Adrenal gland (tissue), 19 donors: ENCODE results near the gene RPS2. TPM values are rescaled to one million over a fixed set of nuclear protein-coding genes. Genes with fewer than 3 reads are reported as not detected.
A peak's percentile ranks its signal among the peaks of the same experiment; 100 is the strongest.
"Not testable (repeated sequence)": the region's sequence is repeated elsewhere in the genome, so short reads cannot be mapped to it uniquely, and the experiment has no call there.

Source experiments
- DNase-seq, 7 donors: peaks; one replicate each; pipeline ENCODE4 v3.0.0-alpha.2; 2019 to 2020
- H3K27ac ChIP-seq, 5 donors: fragments of 200-600 bp; sonication (generic) in 4 of 5; 1 replicate in 3 of 5; 2 replicates in 2 of 5; pipeline versions ENCODE4 v1.5.1 to v1.8.0; 2016 to 2020; ENCODE audit warnings: mild to moderate bottlenecking in 1 of 5
- H3K27me3 ChIP-seq: fragments of 200-600 bp; 2 replicates; pipeline ENCODE4 v1.8.0; 2021
- H3K36me3 ChIP-seq, 2 donors: fragments of 200-600 bp; replicated peaks in 1 of 2; 1 replicate in 1 of 2; 2 replicates in 1 of 2; pipeline versions ENCODE4 v1.5.1 to v1.8.0; 2018 to 2022
- H3K4me1 ChIP-seq, 2 donors: fragments of 200-600 bp; replicated peaks in 1 of 2; 1 replicate in 1 of 2; 2 replicates in 1 of 2; pipeline versions ENCODE4 v1.5.1 to v1.8.0; 2018 to 2021
- H3K4me3 ChIP-seq, 4 donors: fragments of 200-600 bp; sonication (generic) in 3 of 4; one replicate each; pipeline ENCODE4 v1.5.1; 2016 to 2018
- H3K9me3 ChIP-seq, 3 donors: fragments of 200-600 bp; sonication (generic) in 1 of 3; replicated peaks in 1 of 3; 1 replicate in 2 of 3; 2 replicates in 1 of 3; pipeline versions ENCODE4 v1.5.1 to v1.8.0; 2016 to 2021
- POLR2A ChIP-seq, 2 donors: fragments of 450-650 bp; IDR thresholded peaks; one replicate each; pipeline ENCODE4 v1.6.1; 2017; ENCODE audit warnings: antibody characterized with exemption in 2 of 2, mild to moderate bottlenecking in 2 of 2, moderate library complexity in 1 of 2
- WGBS, 4 donors: extraction: QIAGEN DNeasy Blood & Tissue Kit in 2 of 4; methylation state at CpG; one replicate each; pipeline versions ENCODE4 v1.1.5 to v1.1.7; 2013 to 2017; 5-methylcytosine and 5-hydroxymethylcytosine counted together
- intact Hi-C, 2 donors: fragments of 100-400 bp; cut with DNase I; formaldehyde crosslinking; loops; one replicate each; pipeline versions ENCODE4 v1.14.1 to v1.15.0; 2022 to 2023
- long read RNA-seq, 10 donors: library from polyadenylated mRNA in 3 of 10; unstranded in 2 of 10; stranded (forward) in 1 of 10; transcript quantifications; one replicate each; pipeline ENCODE4 v2.0.0 and lab custom pipeline, GENCODE V29; 2021 to 2026
- polyA plus RNA-seq, 3 donors: library from polyadenylated mRNA; stranded (reverse); fragments of 200-250 nt in 2 of 3; fragments of 350-450 nt in 1 of 3; fragmentation: Illumina TruSeq in 1 of 3; extraction: RNeasy Lipid Tissue Mini Kit (QIAGEN cat#74804) in 1 of 3; gene quantifications; one replicate each; pipeline ENCODE4 v1.2.3, GENCODE V29; 2013 to 2014
- total RNA-seq, 9 donors: library from RNA; depleted of rRNA in 4 of 9; stranded (reverse); fragments of >200 nt in 4 of 9; fragments of 120-200 nt in 1 of 9; fragmentation: NEBNext Ultra II Directional in 1 of 9; extraction: Animal tissue kit (Norgen Biotek cat#: 25700) in 1 of 9; gene quantifications; one replicate each; pipeline versions ENCODE4 v1.1.0 to v1.2.4, GENCODE V29; 2013 to 2023
- TF ChIP-seq, protein P1 (sequence below), 6 experiments: fragments of 450-650 bp in 4 of 6; fragments of 200-600 bp in 2 of 6; sonication (generic) in 1 of 6; IDR thresholded peaks; 1 replicate in 5 of 6; 2 replicates in 1 of 6; pipeline versions ENCODE4 v1.5.1 to v1.8.0; 2016 to 2021; ENCODE audit warnings: antibody characterized with exemption in 6 of 6, mild to moderate bottlenecking in 2 of 6, moderate library complexity in 1 of 6
- donor health status: healthy with polysubstance abuse.
- donor health status: Bipolar disorder and iron deficiency.
- donor health status: DM: yes; HTN: yes; CAD: no.
- donor health status: DM: no; HTN: no; CAD: no.
- donor health status: DM: no; HTN: no; CAD: no.
- donor health status: DM: yes; HTN: yes; CAD: no.

The RPS2 gene
- total RNA-seq (1,000 to 10,000 TPM; 1,192 to 2,338 (median 1,647) TPM), polyA plus RNA-seq (1,000 to 10,000 TPM; 1,045 to 4,016 (median 2,050) TPM)
- long read RNA-seq, donor 1, transcript RPS2-201 (7 exons, 985 nt), result major isoform, 583 of 1,059 reads
- long read RNA-seq, donor 1, partial matches to known transcripts, result 453 of 1,059 reads
- long read RNA-seq, donor 1, other reads (novel, unspliced or antisense), result 17 of 1,059 reads
- long read RNA-seq, donor 2, transcript RPS2-201 (7 exons, 985 nt), result major isoform, 388 of 672 reads
- long read RNA-seq, donor 2, partial matches to known transcripts, result 276 of 672 reads
- long read RNA-seq, donor 2, other reads (novel, unspliced or antisense), result 7 of 672 reads
- long read RNA-seq, donor 3, transcript RPS2-201 (7 exons, 985 nt), result major isoform, 553 of 958 reads
- long read RNA-seq, donor 3, partial matches to known transcripts, result 390 of 958 reads
- long read RNA-seq, donor 3, other reads (novel, unspliced or antisense), result 15 of 958 reads
- long read RNA-seq, donor 4, transcript RPS2-201 (7 exons, 985 nt), result major isoform, 657 of 934 reads
- long read RNA-seq, donor 4, partial matches to known transcripts, result 270 of 934 reads
- long read RNA-seq, donor 4, other reads (novel, unspliced or antisense), result 7 of 934 reads
- long read RNA-seq, donor 5, transcript RPS2-201 (7 exons, 985 nt), result major isoform, 1,850 of 2,295 reads
- long read RNA-seq, donor 5, partial matches to known transcripts, result 426 of 2,295 reads
- long read RNA-seq, donor 5, other reads (novel, unspliced or antisense), result 19 of 2,295 reads
- long read RNA-seq, donor 6, transcript RPS2-201 (7 exons, 985 nt), result major isoform, 27 of 225 reads
- long read RNA-seq, donor 6, partial matches to known transcripts, result 194 of 225 reads
- long read RNA-seq, donor 6, other reads (novel, unspliced or antisense), result 4 of 225 reads
- long read RNA-seq, donor 7, transcript RPS2-201 (7 exons, 985 nt), result major isoform, 394 of 714 reads
- long read RNA-seq, donor 7, partial matches to known transcripts, result 311 of 714 reads
- long read RNA-seq, donor 7, other reads (novel, unspliced or antisense), result 7 of 714 reads
- long read RNA-seq, donor 8, transcript RPS2-201 (7 exons, 985 nt), result major isoform, 1,001 of 1,571 reads
- long read RNA-seq, donor 8, partial matches to known transcripts, result 519 of 1,571 reads
- long read RNA-seq, donor 8, other reads (novel, unspliced or antisense), result 47 of 1,571 reads
- long read RNA-seq, donor 9, transcript RPS2-201 (7 exons, 985 nt), result major isoform, 637 of 1,152 reads
- long read RNA-seq, donor 9, partial matches to known transcripts, result 488 of 1,152 reads
- long read RNA-seq, donor 9, other reads (novel, unspliced or antisense), result 25 of 1,152 reads
- long read RNA-seq, donor 10, transcript RPS2-201 (7 exons, 985 nt), result major isoform, 411 of 691 reads
- long read RNA-seq, donor 10, partial matches to known transcripts, result 265 of 691 reads
- long read RNA-seq, donor 10, other reads (novel, unspliced or antisense), result 15 of 691 reads

DNA sequence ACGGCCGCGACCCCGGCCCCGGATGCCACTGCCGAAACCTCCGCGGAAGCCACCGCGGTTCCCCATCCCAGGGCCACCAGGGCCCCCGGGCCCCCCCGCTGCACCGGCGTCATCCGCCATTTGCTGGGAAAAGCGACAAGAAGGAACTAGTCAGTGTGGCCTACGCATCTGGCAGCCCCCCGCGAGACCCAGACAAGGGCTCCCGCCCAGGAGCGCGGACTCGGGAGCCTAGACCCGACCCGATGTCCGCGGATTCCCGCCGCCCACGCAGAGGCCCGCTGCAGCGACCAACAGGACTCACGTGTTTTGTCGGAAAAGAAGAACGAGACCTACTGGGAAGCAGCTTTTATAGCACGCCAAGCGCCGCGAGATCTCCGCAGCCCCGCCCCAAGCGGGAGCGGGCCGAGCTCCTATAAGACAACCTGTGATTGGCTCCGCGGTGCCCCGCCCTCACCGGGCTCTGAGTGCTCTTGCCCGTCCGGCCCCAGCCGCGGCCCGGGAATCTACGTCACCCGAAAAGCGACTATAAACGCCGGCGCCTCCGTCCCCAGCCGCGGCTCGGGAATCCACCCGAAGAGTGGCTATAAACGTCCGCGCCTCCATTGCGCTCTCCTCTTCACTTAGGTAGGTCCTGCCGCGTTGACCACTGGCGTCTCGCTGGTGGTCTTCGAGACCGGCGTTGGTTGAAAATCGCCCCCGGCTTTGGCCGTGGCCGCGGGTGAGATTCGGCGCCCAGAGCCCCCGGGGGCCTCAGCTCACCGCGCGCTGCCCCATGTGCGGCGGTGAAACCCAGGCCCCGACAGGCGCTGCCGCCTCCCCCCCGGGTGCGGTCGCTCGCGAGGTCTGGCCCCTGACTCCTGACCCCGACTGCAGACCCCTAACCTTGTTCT lies at the start of gene RPS2:
Gene RPS2 (minus strand): TSS at position 321 of the 890 bp plus-strand sequence. CDS start 201 bp downstream, at position 120.
- Histone ChIP-seq H3K27me3 (no peaks in the 10 kb centered on the region), H3K27ac (peak within 1 kb of the TSS; percentile 92 to 98 (median 95)), H3K4me1 (peaks cover 10 to 29% of the 10 kb centered on the region in 2 donors), H3K9me3 (no peaks in the 10 kb centered on the region), H3K4me3 (peak within 1 kb of the TSS; percentile 72 to 92 (median 90)), H3K36me3 (peaks cover 0 to 23% of the 10 kb centered on the region in 2 donors)
- 0 to 2% (median 1%) methylated on average over 10 to 97 of the region's 97 CpGs for WGBS, 4 donors
- peak; percentile 98 to 100 (median 100) for DNase-seq
- intact Hi-C loops, result no loop called here
- TF ChIP-seq POLR2A (IDR thresholded peaks at IDR 0.05), result peak; percentile 95 to 96
- TF ChIP-seq, protein P1, sequence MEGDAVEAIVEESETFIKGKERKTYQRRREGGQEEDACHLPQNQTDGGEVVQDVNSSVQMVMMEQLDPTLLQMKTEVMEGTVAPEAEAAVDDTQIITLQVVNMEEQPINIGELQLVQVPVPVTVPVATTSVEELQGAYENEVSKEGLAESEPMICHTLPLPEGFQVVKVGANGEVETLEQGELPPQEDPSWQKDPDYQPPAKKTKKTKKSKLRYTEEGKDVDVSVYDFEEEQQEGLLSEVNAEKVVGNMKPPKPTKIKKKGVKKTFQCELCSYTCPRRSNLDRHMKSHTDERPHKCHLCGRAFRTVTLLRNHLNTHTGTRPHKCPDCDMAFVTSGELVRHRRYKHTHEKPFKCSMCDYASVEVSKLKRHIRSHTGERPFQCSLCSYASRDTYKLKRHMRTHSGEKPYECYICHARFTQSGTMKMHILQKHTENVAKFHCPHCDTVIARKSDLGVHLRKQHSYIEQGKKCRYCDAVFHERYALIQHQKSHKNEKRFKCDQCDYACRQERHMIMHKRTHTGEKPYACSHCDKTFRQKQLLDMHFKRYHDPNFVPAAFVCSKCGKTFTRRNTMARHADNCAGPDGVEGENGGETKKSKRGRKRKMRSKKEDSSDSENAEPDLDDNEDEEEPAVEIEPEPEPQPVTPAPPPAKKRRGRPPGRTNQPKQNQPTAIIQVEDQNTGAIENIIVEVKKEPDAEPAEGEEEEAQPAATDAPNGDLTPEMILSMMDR (IDR thresholded peaks at IDR 0.05), result peak in 1 of 6 experiments; percentile 14

DNA sequence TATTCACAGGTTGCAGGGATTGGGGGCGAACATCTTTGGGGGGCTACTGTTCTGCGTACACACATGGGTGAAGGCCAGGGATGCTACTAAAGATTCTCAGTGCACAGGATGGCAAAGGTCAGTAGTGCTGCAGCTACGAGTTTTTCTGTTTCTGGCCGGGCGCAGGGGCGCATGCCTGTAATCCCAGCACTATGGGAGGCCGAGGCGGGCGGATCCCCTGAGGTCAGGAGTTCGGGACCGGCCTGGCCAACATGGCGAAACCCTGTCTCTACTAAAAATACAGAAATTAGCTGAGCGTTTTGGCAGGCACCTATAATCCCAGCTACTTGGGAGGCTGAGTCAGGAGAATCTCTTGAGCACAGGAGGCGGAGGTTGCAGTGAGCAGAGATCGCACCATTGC lies 48.9 kb upstream of the RPS2 start:
- Histone ChIP-seq H3K27me3 (no peaks in the 10 kb centered on the region), H3K27ac (no peak overlapping the region), H3K9me3 (no peaks in the 10 kb centered on the region), H3K36me3 (no peaks in the 10 kb centered on the region), H3K4me3 (no peak overlapping the region), H3K4me1 (peaks cover 12 to 13% of the 10 kb centered on the region in 2 donors)
- no peak for DNase-seq
- TF ChIP-seq POLR2A (IDR thresholded peaks at IDR 0.05), result no peak
- TF ChIP-seq, protein P1 (IDR thresholded peaks at IDR 0.05), result no peak
- WGBS, 4 donors, result 81 to 90% (median 88%) methylated on average over 12 to 15 of the region's 15 CpGs
- intact Hi-C loops, result no loop called here

DNA sequence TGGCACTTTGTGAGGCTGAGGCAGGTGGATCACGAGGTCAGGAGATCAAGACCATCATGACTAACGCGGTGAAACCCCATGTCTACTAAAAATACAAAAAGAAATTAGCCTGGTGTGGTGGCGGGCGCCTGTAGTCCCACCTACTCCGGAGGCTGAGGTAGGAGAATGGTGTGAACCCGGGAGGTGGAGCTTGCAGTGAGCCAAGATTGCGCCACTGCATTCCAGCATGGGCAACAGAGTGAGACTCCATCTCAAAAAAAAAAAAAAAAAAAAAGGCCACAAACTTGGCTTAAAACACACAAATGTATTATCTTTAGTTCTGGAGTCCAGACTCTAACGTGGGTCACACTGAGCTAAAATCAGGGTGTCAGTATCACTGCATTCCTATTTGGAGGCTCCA lies 47.1 kb upstream of the RPS2 start:
- intact Hi-C loops, DNase-seq, H3K9me3 ChIP-seq, H3K27ac ChIP-seq, H3K4me3 ChIP-seq, H3K36me3 ChIP-seq, H3K27me3 ChIP-seq: not testable (repeated sequence)
- 77 to 93% (median 86%) methylated on average over 9 of the region's 9 CpGs for WGBS, 4 donors
- peaks cover 24 to 27% of the 10 kb centered on the region in 2 donors for H3K4me1 ChIP-seq
